GM12873 (cell line): ENCODE measurements around the gene GPR37L1.

Source experiments
- TF ChIP-seq, protein P1 (sequence below): IDR thresholded peaks from 2 replicates; pipeline ENCODE4 v1.5.1; 2012; ENCODE audit warnings: low read depth, mild to moderate bottlenecking, moderate library complexity, low read length, control low read depth; ENCODE audit not compliant: insufficient read depth; ENCODE audit errors: missing control alignments

The GPR37L1 gene

DNA sequence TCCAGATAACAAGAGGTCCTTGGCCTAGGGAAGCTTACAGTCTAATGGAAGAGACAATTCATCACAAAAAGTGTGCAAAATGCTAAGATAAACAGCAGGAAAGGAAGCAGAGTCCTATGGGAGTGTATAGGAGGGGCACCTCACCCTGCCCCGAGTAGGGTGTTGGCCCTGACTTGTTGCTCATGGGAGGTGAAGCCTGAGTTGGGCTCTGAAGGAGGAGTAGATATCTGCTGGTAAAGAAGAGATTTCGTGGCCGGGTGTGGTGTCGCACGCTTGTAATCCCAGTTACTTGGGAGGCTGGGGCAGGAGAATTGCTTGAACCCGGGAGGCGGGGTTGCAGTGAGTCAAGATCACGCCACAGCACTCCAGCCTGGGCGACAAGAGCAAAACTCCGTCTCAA is 18.6 kb upstream of the GPR37L1 start:
- TF ChIP-seq, protein P1, sequence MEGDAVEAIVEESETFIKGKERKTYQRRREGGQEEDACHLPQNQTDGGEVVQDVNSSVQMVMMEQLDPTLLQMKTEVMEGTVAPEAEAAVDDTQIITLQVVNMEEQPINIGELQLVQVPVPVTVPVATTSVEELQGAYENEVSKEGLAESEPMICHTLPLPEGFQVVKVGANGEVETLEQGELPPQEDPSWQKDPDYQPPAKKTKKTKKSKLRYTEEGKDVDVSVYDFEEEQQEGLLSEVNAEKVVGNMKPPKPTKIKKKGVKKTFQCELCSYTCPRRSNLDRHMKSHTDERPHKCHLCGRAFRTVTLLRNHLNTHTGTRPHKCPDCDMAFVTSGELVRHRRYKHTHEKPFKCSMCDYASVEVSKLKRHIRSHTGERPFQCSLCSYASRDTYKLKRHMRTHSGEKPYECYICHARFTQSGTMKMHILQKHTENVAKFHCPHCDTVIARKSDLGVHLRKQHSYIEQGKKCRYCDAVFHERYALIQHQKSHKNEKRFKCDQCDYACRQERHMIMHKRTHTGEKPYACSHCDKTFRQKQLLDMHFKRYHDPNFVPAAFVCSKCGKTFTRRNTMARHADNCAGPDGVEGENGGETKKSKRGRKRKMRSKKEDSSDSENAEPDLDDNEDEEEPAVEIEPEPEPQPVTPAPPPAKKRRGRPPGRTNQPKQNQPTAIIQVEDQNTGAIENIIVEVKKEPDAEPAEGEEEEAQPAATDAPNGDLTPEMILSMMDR, result no peak

DNA sequence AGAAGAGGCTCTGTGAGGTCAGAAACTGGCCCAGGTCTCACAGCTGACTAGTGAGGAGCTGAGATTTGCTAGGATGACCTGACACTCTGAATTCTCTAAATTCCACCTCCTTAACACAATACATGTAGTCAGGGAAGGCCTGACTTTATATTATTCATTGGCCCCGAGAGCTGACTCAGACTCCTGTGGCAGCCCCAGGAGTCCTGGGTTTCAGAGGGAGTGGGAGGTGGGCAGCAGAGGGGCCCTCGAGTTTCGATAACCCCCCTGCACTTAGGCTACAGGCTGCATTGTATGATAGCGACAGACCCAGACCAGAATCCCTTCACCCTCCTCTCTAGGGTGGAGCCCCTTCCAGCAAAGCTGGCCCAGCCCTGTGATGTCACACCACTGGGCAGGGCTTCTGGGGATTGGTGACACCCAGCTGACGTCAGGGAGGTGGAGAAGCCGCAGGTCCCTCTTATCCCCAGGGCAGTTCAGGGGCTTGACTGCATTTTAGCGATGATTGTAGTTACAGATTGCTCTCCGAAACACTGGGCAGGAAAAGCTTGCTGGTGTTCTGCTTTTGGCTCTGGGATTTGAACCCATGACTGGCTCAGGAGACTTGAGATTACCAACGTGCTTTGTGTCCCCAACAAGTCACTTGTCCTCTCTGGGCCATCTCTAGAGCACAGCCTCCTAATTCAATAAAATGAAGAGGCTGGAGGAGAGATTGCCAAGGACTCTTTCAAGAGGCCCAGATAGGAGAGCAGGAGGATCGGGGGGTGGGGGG is 17.0 kb upstream of the GPR37L1 start:
- TF ChIP-seq, protein P1, result no peak

DNA sequence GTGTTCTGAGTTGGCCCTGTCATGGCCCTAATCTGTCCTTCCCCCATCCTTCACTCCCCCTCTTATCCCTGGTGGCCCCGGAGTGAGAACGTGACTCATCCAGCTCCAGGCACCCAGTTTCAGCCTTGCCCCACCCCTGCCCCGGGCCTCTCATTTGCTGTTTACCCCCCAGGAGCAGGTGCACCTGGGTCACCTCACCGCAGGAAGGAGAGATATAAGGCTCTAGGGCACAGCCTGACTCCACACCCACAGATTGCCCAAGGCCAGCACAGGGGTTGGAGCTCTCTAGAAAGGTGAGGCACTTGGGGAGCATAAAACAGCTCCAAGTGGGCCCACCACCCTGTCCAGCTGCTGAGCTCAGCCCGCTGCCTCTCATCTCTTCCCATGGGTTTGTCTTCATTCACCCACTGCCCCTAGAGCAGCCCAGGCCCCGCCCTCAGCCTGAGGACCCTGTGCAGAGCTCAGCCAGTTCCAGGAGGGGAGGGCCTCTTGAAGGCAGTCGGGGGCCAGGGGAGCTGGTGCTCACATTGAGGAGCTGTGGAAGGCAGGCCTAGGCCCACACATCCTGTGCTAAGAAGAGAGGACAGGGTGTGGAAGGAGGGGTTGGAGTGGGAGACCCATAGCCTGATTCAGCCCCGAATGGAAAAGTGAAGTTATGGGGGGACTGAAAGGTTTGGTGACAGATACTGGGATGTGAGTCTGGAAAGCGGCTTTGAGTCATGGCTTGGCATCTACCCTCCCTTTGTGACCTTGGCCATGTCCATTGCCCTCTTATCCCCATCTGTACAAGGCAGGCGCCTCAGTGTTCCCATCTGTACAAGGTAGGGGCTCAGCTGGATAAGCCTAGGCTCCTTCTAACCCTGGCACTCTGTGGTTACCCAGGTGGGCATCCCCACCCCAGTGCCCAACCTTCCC is 16.1 kb upstream of the GPR37L1 start:
- TF ChIP-seq, protein P1, result no peak

DNA sequence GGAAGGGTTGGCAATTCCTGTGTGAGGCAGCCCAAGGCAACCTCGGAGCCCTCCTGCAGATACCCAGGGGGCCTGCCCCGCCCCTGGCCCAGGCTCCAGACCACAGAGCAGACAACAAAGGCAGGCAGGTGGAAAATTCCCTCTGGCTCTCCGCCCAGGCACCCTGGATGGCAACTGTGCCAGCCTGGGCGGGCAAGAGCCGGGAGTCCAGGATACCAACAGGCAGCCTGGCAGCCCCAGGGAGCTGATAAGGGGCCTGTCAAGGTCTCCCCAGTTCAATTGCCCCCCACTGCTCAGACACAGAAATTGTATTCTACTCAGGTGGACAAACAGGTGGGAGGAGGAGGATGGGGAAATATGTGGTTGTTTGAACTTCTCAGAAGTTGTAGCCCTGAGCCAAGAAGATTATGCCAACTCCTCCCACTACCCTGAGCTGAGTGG is 15.4 kb upstream of the GPR37L1 start:
- TF ChIP-seq, protein P1, result no peak

DNA sequence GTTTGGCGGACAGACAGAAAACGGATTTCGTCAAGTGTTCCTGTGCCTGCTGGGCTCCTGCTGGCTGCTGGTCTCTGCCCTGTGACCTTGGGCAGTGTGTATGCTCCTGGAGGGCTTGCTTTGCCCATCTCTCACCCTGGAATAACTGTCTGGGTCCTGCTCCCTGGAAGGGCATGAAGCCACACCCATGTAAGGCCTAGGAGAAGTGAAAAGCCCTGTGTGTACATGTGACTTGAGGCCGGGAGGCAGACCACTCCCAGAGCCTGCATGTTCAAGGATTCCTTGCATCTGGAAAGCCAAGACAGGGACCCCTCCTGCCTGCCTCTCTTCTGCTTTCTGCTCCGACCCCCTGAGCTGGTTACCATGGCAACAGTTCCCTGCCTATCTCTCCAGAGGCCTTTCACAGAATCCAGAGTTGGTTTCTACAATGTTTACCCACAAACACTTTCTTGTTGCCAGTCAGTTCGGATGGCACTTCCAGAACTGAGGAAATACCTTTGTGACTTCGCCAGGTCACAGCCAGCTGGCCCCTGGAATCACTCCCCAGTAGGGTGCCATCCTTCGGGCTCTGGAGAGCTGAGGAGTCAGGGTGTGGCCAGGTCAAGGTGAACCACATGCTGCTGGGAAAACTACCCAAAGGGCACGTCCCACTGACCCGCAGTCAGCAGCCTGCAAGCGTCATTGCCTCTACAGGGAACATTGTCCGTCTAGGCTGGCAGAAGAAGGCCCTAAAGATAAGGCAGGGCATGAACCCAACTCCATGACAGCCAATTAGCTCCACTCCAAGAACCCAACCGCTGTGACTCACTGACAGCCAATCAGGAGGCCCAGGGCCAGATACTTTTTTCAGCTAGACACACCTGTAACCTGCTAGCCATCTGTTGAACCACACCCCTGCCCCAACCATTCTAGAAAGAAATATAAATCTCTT is 14.7 kb upstream of the GPR37L1 start:
- TF ChIP-seq, protein P1, result no peak

DNA sequence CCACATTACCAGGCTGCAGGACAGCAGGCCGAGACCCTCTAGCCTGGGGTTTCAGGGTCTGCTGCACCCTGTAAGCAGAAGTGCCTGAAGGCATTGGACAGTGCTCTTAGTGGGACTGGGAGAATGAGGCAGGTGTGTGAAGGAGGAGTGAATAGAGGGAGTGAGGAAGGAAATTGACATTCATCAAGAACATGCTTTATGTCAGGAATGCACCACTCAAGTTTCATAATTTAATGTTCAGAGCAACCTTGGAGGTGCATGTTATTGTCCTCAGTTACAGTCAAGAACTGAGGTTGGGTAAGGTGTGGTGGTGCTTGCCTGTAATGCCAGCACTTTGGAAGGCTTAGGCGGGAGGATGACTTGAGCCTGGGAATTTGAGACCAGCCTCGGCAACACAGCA is 11.7 kb upstream of the GPR37L1 start:
- TF ChIP-seq, protein P1, result no peak
